ENCODE results near the gene PSMD13. TPM values are rescaled to one million over a fixed set of nuclear protein-coding genes. Genes with fewer than 3 reads are reported as not detected.
"Not testable (repeated sequence)": the region's sequence is repeated elsewhere in the genome, so short reads cannot be mapped to it uniquely, and the experiment has no call there.

PSMD13 gene
- 81.8 TPM for total RNA-seq

DNA sequence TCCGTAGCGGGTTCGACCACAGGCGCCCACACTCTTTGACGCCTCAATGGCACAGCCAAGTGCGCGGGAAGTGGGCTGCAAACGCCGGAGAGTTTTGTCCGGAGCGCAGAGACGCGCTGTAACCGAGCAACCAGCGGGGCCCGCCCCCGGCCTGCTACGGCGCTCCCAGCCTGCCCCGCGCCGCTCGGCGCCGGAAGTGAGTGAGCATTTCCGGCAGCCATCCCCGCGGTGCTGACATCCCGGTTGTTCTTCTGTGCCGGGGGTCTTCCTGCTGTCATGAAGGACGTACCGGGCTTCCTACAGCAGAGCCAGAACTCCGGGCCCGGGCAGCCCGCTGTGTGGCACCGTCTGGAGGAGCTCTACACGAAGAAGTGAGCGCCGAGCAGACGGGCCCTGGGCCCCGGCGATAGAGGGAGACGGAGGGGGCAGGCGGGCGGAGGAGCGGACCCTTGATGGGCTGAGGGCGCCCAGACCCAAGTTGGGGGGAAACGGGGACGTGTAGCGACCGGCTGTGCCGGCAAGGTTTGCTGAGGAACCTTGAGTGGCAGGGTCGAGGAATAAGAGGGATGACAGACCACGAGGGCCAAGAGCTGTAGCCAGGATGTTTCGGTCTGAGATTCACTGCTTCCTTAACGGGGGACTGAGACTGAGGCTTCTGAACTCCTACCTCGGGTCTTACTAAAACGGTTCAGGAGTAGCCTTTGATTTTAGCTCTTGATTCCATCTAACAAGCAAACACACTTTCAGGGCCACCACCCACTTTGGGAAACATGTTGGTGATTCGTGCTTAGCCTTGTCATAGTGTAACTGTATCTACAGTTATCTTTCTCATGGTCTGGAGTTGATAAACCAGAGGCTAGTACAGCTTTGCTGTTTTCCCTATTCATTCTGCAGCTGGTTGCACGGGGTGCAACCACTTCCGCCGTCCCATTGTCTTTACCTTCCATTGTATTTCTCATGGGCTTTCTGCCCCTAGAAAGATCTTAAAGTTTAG lies at the start of gene PSMD13:
Gene PSMD13 (plus strand): TSS at position 203 of the 994 bp plus-strand sequence. CDS start 74 bp downstream, at position 277.
- peak; percentile 89 for ATAC-seq

DNA sequence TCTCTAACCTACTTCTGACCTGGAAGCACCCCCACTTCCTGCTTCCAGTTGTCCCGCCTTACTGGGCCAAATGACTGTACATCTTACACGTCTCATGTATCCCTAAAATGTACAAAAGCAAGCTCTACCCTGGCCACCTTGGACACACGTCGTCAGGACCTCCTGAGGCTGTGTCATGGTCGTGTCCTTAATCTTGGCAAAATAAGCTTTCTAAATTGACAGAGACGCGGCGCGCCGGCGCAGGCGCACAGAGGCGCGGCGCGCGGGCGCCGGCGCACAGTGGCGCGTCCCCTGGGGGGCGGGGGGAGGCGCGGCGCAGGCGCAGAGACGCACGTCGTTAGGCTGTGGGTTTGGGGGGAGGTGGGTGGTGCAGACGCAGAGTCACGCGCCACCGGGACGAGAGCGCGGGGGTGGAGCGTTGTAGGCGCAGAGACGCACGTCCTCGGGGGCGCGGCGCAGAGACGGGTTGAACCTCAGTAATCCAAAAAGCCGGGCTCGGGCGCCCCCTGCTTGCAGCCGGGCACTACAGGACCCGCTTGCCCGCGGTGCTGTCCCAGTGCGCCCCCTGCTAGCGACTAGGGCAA lies 47.5 kb upstream of the PSMD13 start:
- peak; percentile 55 for ATAC-seq

DNA sequence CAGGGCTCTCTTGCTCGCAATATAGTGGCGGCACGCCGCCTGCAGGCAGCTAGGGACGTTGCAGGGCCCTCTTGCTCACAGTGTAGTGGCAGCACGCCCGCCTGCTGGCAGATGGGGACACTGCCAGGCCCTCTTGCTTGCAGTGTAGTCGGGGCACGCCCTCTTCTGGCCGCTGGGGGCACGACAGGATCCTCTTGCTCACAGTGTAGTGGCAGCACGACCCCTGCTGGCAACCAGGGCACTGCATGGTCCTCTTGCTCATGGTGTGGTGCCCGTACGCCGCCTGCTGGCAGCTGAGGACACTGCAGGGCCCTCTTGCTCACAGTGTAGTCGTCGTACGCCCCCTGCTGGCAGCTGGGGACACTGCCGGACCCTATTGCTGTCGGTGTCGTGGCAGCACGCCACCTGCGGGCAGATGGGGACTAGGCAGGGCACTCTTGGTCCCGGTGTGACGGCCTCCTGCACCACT lies 46.9 kb upstream of the PSMD13 start:
- peak; percentile 72 for ATAC-seq

DNA sequence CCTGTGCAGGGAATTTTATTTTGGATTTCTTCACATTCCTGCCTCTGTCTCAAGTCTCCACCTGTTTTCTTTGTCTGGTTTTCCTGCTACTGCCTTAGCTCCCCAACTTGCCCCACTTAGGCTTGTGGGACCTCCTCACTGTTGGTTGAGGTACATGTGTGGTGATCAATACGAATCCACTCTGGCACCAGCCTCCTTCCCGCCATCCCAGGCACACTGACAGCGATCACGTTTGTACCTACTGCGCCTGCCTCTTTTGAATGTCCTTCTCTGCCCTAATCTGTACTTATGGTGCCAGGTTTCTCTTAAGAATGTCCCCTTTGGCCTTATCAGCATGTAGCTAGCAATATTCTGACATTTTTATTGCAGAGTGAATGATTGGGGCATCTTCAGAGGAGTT lies 46.2 kb upstream of the PSMD13 start:
- not testable (repeated sequence) for ATAC-seq

GRCh38 chr11:191490-192478 lies 45.0 kb upstream of the PSMD13 start:
- ATAC-seq, result peak; percentile 62

DNA sequence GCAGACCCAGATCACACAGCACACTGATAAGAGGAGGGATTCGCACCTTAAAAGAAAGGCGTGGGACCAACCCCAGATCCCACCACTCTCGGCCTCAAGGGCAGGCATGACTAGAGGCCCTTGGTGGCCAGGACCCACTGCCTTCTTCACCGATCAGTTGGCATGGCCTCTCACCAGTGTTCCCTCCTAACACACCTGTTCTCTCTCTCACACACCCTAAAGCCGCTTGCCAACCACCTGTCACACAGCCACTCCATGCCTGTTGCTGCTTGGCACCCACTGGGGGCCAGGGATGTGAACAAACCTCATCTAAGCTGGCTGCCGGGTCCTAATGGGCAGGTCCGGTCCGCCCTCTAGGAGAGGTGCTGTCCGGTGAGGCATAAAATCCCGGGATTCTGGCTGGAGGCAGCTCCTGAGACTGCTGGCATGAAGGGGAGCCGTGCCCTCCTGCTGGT lies 44.1 kb upstream of the PSMD13 start, which contains the start of gene SCGB1C1:
Gene SCGB1C1 (plus strand): TSS at position 405 of the 455 bp plus-strand sequence. CDS start 22 bp downstream, at position 427.
- not testable (repeated sequence) for ATAC-seq

DNA sequence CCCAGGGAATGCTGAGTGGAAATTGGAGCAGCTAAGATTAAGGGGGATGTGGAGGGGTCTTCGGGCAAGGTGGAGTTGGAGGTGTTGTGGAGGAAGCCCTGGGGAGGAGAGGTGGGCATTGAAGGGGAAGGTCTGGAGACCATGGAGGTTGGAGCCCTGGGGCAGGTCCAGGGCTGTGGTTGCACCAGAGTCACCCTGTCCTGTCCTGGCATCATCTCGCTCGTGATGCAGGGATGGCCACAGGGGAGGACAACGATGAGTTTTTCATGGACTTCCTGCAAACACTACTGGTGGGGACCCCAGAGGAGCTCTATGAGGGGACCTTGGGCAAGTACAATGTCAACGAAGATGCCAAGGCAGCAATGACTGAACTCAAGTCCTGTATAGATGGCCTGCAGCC lies 43.3 kb upstream of the PSMD13 start:
- ATAC-seq, result peak; percentile 16

GRCh38 chr11:196786-197731 lies 39.7 kb upstream of the PSMD13 start:
- no peak for ATAC-seq

GRCh38 chr11:197741-198235 lies 39.0 kb upstream of the PSMD13 start:
- ATAC-seq, result no peak

GRCh38 chr11:198236-198806 lies 38.5 kb upstream of the PSMD13 start:
- ATAC-seq, result no peak

DNA sequence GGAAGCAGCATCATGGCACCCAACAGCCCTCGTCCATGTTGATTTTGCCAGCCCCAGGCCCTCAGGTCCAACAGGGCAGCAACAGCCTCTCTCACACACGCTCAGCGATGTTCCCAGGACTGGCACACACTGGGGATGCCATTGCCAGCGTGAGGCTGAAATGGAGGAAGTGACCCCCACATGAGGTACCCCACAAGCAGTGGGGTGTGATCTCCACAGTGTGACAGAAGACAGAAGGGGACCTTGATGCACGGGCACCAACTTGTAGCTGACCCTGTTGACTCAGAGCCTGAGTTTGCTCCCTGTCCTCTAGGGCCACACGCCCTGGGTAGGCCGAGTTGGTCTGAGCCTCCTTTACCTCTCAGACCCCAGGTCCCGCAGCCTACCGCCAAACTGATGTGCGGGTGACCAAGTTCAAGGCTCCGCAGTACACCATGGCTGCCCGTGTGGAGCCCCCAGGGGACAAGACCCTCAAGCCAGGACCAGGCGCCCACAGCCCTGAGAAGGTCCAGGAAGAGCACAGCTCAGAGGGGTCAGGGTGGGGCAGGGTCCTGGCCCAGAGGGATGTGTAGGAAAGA lies 37.7 kb upstream of the PSMD13 start:
- no peak for ATAC-seq

GRCh38 chr11:199782-200181 lies 37.0 kb upstream of the PSMD13 start:
- ATAC-seq, result no peak

GRCh38 chr11:200224-201003 lies 36.4 kb upstream of the PSMD13 start:
- ATAC-seq, result no peak

- no peak for ATAC-seq
Measured at GRCh38 chr11:201966-202365, 34.8 kb upstream of the PSMD13 start.

DNA sequence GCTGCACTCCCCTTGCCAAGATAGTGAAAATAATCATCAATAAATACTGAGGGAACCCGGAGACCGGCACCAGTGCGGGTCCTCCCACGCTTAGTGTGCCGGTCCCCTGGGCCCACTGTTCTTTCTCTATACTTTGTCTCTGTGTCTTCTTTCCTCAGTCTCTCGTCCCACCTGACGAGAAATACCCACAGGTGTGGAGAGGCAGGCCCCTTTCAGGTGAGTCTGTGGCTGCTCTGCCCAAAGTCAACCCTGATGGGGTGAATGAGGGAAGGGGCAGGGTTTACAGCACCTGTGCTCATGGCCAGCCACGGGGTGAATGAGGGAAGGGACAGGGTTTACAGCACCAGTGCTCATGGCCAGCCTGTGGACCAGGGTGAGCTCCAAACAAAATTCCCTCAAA lies 34.3 kb upstream of the PSMD13 start:
- no peak for ATAC-seq

- no peak for ATAC-seq
Measured at GRCh38 chr11:203056-203944, 33.5 kb upstream of the PSMD13 start.

- no peak for ATAC-seq
Measured at GRCh38 chr11:203945-204586, 32.7 kb upstream of the PSMD13 start.

Measured in esophagus mucosa (tissue), 1 donor.